ENCODE data around the gene RNF208.

RNF208 gene

GRCh38 chr9:137222190-137223077, at the start of gene RNF208:
RNF208 (minus strand) TSS chr9:137222240; CDS start chr9:137221212, 1,028 bp downstream.
- Histone ChIP-seq H3K9me3 (ENCODE audit: insufficient read depth, low read length) (no peaks in the 10 kb centered on the region), H3K4me2 (ENCODE audit: low read depth, low read length, poor library complexity, severe bottlenecking) (peak within 1 kb of the TSS; percentile 71), H3K36me3 (ENCODE audit: low read length) (no peaks in the 10 kb centered on the region), H3K27ac (ENCODE audit: low read depth, low read length) (0 out of 2 replicates have a peak within 1 kb of the TSS, but pooled peaks have one; percentile 4), H4K20me1 (ENCODE audit: low read depth, low read length) (no peaks in the 10 kb centered on the region), H3K9me2 (replicated peaks; ENCODE audit: insufficient read depth, low read length) (no peaks in the 10 kb centered on the region), H3K9ac (ENCODE audit: low read length) (peak within 1 kb of the TSS; percentile 97), H3K79me2 (ENCODE audit: insufficient read depth, low read length) (no peaks in the 10 kb centered on the region), H3F3A (ENCODE audit: insufficient read depth) (no peaks in the 10 kb centered on the region), H2AFZ (ENCODE audit: low read depth, low read length, severe bottlenecking) (no peak within 1 kb of the TSS), H3K27me3 (ENCODE audit: low read length) (no peaks in the 10 kb centered on the region), H3K4me3 (ENCODE audit: insufficient read depth, low read length, poor library complexity, severe bottlenecking) (peak within 1 kb of the TSS; percentile 87)
- TF ChIP-seq CTCF (IDR thresholded peaks at IDR 0.05; ENCODE audit: insufficient read depth, low read length, poor library complexity, severe bottlenecking) (no peak), EZH2phosphoT487 (conservative IDR thresholded peaks at IDR 0.05; ENCODE audit: low read length) (no peak)

- Histone ChIP-seq H3F3A (ENCODE audit: insufficient read depth) (0 out of 2 replicates have a peak, but pooled peaks cover 9% of the 10 kb centered on the region), H3K36me3 (ENCODE audit: low read length) (no peaks in the 10 kb centered on the region), H3K9ac (ENCODE audit: low read length) (no peak overlapping the region), H3K4me3 (ENCODE audit: insufficient read depth, low read length, poor library complexity, severe bottlenecking) (no peak overlapping the region), H3K27ac (ENCODE audit: low read depth, low read length) (no peak overlapping the region), H4K20me1 (ENCODE audit: low read depth, low read length) (no peaks in the 10 kb centered on the region), H3K79me2 (ENCODE audit: insufficient read depth, low read length) (no peaks in the 10 kb centered on the region), H2AFZ (ENCODE audit: low read depth, low read length, severe bottlenecking) (no peak overlapping the region), H3K9me2 (replicated peaks; ENCODE audit: insufficient read depth, low read length) (no peaks in the 10 kb centered on the region), H3K4me2 (ENCODE audit: low read depth, low read length, poor library complexity, severe bottlenecking) (no peak overlapping the region), H3K9me3 (ENCODE audit: insufficient read depth, low read length) (no peaks in the 10 kb centered on the region), H3K27me3 (ENCODE audit: low read length) (no peaks in the 10 kb centered on the region)
- TF ChIP-seq CTCF (IDR thresholded peaks at IDR 0.05; ENCODE audit: insufficient read depth, low read length, poor library complexity, severe bottlenecking) (no peak), EZH2phosphoT487 (conservative IDR thresholded peaks at IDR 0.05; ENCODE audit: low read length) (no peak)
Observed at GRCh38 chr9:137271696-137272076, 49.6 kb upstream of the RNF208 start.

GRCh38 chr9:137270929-137271695, 49.1 kb upstream of the RNF208 start:
- H4K20me1 ChIP-seq (ENCODE audit: low read depth, low read length): no peaks in the 10 kb centered on the region
- no peak overlapping the region for H3K4me2 ChIP-seq (ENCODE audit: low read depth, low read length, poor library complexity, severe bottlenecking)
- no peak overlapping the region for H3K27ac ChIP-seq (ENCODE audit: low read depth, low read length)
- H3K9ac ChIP-seq (ENCODE audit: low read length): no peak overlapping the region
- H3K27me3 ChIP-seq (ENCODE audit: low read length): no peaks in the 10 kb centered on the region
- 0 out of 2 replicates have a peak, but pooled peaks cover 9% of the 10 kb centered on the region for H3F3A ChIP-seq (ENCODE audit: insufficient read depth)
- no peak overlapping the region for H3K4me3 ChIP-seq (ENCODE audit: insufficient read depth, low read length, poor library complexity, severe bottlenecking)
- no peak overlapping the region for H2AFZ ChIP-seq (ENCODE audit: low read depth, low read length, severe bottlenecking)
- H3K9me2 ChIP-seq (replicated peaks; ENCODE audit: insufficient read depth, low read length): no peaks in the 10 kb centered on the region
- no peaks in the 10 kb centered on the region for H3K79me2 ChIP-seq (ENCODE audit: insufficient read depth, low read length)
- no peaks in the 10 kb centered on the region for H3K36me3 ChIP-seq (ENCODE audit: low read length)
- no peak for TF ChIP-seq EZH2phosphoT487 (conservative IDR thresholded peaks at IDR 0.05; ENCODE audit: low read length)
- no peak for TF ChIP-seq CTCF (IDR thresholded peaks at IDR 0.05; ENCODE audit: insufficient read depth, low read length, poor library complexity, severe bottlenecking)
- H3K9me3 ChIP-seq (ENCODE audit: insufficient read depth, low read length): no peaks in the 10 kb centered on the region
